Natural killer cell (primary cell): ENCODE measurements around the gene GNGT2. TPM values are rescaled to one million over a fixed set of nuclear protein-coding genes. Genes with fewer than 3 reads are reported as not detected.

ENCODE experiments used
- ATAC-seq, 3 donors: fragments of 150-1000 bp in 2 of 3; fragments of 200-7000 bp in 1 of 3; cut with Tn5 transposase; 1 replicate in 1 of 3; 2 replicates in 2 of 3; pipeline ENCODE4 v1.10.0; 2021; ENCODE audit warnings: mild to moderate bottlenecking in 2 of 3, moderate library complexity in 2 of 3
- DNase-seq, 2 donors: peaks; one replicate each; pipeline versions ENCODE4 v3.0.0 to v3.0.0-alpha.2; 2013 to 2021; ENCODE audit warnings: mixed read lengths in 1 of 2
- H3K27ac ChIP-seq: one replicate; pipeline ENCODE4 v1.5.1; 2013; ENCODE audit warnings: mild to moderate bottlenecking, low read length
- H3K27me3 ChIP-seq: one replicate; pipeline ENCODE4 v1.6.1; 2013; ENCODE audit warnings: low read length; ENCODE audit not compliant: control insufficient read depth, insufficient read depth
- H3K36me3 ChIP-seq: one replicate; pipeline ENCODE4 v1.6.1; 2013; ENCODE audit warnings: low read length; ENCODE audit not compliant: control insufficient read depth, insufficient read depth
- H3K4me1 ChIP-seq: one replicate; pipeline ENCODE4 v1.6.1; 2013; ENCODE audit warnings: low read length; ENCODE audit not compliant: control insufficient read depth, insufficient read depth
- H3K4me3 ChIP-seq: one replicate; pipeline ENCODE4 v1.5.1; 2013; ENCODE audit warnings: low read length
- H3K9me3 ChIP-seq: one replicate; pipeline ENCODE4 v1.6.1; 2013; ENCODE audit warnings: low read length; ENCODE audit not compliant: control insufficient read depth, insufficient read depth
- H3K27ac Mint-ChIP-seq, 2 donors: one replicate each; pipeline ENCODE4 v1.8.0; 2022; ENCODE audit warnings: mild to moderate bottlenecking in 2 of 2, mixed read lengths in 2 of 2, moderate library complexity in 1 of 2
- H3K27me3 Mint-ChIP-seq, 2 donors: one replicate each; pipeline ENCODE4 v1.8.0; 2022; ENCODE audit warnings: low read depth in 2 of 2, mixed read lengths in 2 of 2
- H3K36me3 Mint-ChIP-seq: one replicate; pipeline ENCODE4 v1.8.0; 2022; ENCODE audit warnings: mixed read lengths
- H3K4me1 Mint-ChIP-seq, 2 donors: one replicate each; pipeline ENCODE4 v1.8.0; 2022; ENCODE audit warnings: mixed read lengths in 2 of 2
- H3K4me3 Mint-ChIP-seq: one replicate; pipeline ENCODE4 v1.8.0; 2022; ENCODE audit warnings: mild to moderate bottlenecking, moderate library complexity, mixed read lengths
- H3K9me3 Mint-ChIP-seq, 2 donors: one replicate each; pipeline ENCODE4 v1.8.0; 2022; ENCODE audit warnings: mixed read lengths in 2 of 2
- CTCF ChIP-seq: fragments of 200-600 bp; IDR thresholded peaks from one replicate; pipeline ENCODE4 v1.8.0; 2022; ENCODE audit warnings: antibody characterized with exemption
- whole genome bisulfite sequencing: methylation state at CpG from one replicate; pipeline ENCODE4 v1.1.7; 2013; ENCODE audit warnings: missing lambda C conversion rate; ENCODE audit not compliant: insufficient coverage; 5-methylcytosine and 5-hydroxymethylcytosine counted together
- intact Hi-C: fragments of 100-400 bp; cut with micrococcal nuclease; formaldehyde crosslinking; loops from one replicate; pipeline ENCODE4 v1.14.2; 2022
- total RNA-seq, 4 donors: library from RNA; stranded (reverse); fragments of 120-200 nt in 1 of 4; gene quantifications; one replicate each; pipeline versions ENCODE4 v1.2.3 to v1.2.4, GENCODE V29; 2013 to 2022

GNGT2 gene
- total RNA-seq, 3 donors from 2014 or later (not counting 1 experiment from before 2014, with no cell fraction given), result 35.8 to 41.6 (median 39.4) TPM

- TF ChIP-seq CTCF, result no peak
- Histone ChIP-seq H3K27ac (no peak overlapping the region), H3K36me3 (no peaks in the 10 kb centered on the region), H3K4me1 (peaks cover 9% of the 10 kb centered on the region), H3K9me3 (no peaks in the 10 kb centered on the region), H3K4me3 (no peak overlapping the region), H3K27me3 (no peaks in the 10 kb centered on the region)
- no peaks in the 10 kb centered on the region for H3K27me3 Mint-ChIP-seq
- peak overlapping the region in 1 of 2 donors; percentile 70 for H3K27ac Mint-ChIP-seq
- DNase-seq (no peak), ATAC-seq (peak in 1 of 3 donors; percentile 45)
- intact Hi-C loops, result no loop called here
- peaks cover 21 to 34% of the 10 kb centered on the region in 2 donors for H3K4me1 Mint-ChIP-seq
- WGBS, result 79% methylated on average over 10 of the region's 13 CpGs
- H3K36me3 Mint-ChIP-seq, result no peaks in the 10 kb centered on the region
- no peaks in the 10 kb centered on the region for H3K9me3 Mint-ChIP-seq
- no peak overlapping the region for H3K4me3 Mint-ChIP-seq
Observed at GRCh38 chr17:49200423-49201083, 9.8 kb downstream of the GNGT2 start.

- no peaks in the 10 kb centered on the region for H3K36me3 Mint-ChIP-seq
- no peak for TF ChIP-seq CTCF
- H3K9me3 Mint-ChIP-seq, result no peaks in the 10 kb centered on the region
- H3K27me3 Mint-ChIP-seq, result no peaks in the 10 kb centered on the region
- no peaks in the 10 kb centered on the region for H3K27me3 ChIP-seq
- no peaks in the 10 kb centered on the region for H3K9me3 ChIP-seq
- intact Hi-C loops, result no loop called here
- 92% methylated on average over 1 of the region's 2 CpGs for WGBS
- peaks cover 19 to 25% of the 10 kb centered on the region in 2 donors for H3K4me1 Mint-ChIP-seq
- no peak overlapping the region for H3K4me3 ChIP-seq
- ATAC-seq, result no peak
- no peaks in the 10 kb centered on the region for H3K36me3 ChIP-seq
- no peak overlapping the region for H3K27ac ChIP-seq
- no peak overlapping the region for H3K4me3 Mint-ChIP-seq
- no peak for DNase-seq
- peaks cover 17% of the 10 kb centered on the region for H3K4me1 ChIP-seq
- H3K27ac Mint-ChIP-seq, result no peak overlapping the region
Observed at GRCh38 chr17:49198211-49198610, 12.2 kb downstream of the GNGT2 start.

GRCh38 chr17:49197346-49197998 lies 12.9 kb downstream of the GNGT2 start:
- DNase-seq (no peak), ATAC-seq (no peak)
- H3K27ac Mint-ChIP-seq, result no peak overlapping the region
- Histone ChIP-seq H3K36me3 (no peaks in the 10 kb centered on the region), H3K27ac (no peak overlapping the region), H3K4me1 (peaks cover 21% of the 10 kb centered on the region), H3K9me3 (no peaks in the 10 kb centered on the region), H3K4me3 (no peak overlapping the region), H3K27me3 (no peaks in the 10 kb centered on the region)
- H3K36me3 Mint-ChIP-seq, result no peaks in the 10 kb centered on the region
- WGBS, result 63% methylated on average over 5 of the region's 5 CpGs
- H3K9me3 Mint-ChIP-seq, result no peaks in the 10 kb centered on the region
- H3K4me1 Mint-ChIP-seq, result peaks cover 27 to 32% of the 10 kb centered on the region in 2 donors
- intact Hi-C loops, result no loop called here
- peaks cover 0 to 2% of the 10 kb centered on the region in 2 donors for H3K27me3 Mint-ChIP-seq
- no peak overlapping the region for H3K4me3 Mint-ChIP-seq
- no peak for TF ChIP-seq CTCF
